Activated CD8-positive, alpha-beta memory T cell treated with anti-CD3 and anti-CD28 coated beads, Interleukin-2, amount 50 U/mL, for 24 hours (primary cell): Measurements from ENCODE around the gene CNTNAP2.

Source experiments
- DNase-seq: peaks from one replicate; pipeline ENCODE4 v3.0.0-alpha.2; 2020; ENCODE audit errors: extremely low read depth

CNTNAP2 gene

DNA sequence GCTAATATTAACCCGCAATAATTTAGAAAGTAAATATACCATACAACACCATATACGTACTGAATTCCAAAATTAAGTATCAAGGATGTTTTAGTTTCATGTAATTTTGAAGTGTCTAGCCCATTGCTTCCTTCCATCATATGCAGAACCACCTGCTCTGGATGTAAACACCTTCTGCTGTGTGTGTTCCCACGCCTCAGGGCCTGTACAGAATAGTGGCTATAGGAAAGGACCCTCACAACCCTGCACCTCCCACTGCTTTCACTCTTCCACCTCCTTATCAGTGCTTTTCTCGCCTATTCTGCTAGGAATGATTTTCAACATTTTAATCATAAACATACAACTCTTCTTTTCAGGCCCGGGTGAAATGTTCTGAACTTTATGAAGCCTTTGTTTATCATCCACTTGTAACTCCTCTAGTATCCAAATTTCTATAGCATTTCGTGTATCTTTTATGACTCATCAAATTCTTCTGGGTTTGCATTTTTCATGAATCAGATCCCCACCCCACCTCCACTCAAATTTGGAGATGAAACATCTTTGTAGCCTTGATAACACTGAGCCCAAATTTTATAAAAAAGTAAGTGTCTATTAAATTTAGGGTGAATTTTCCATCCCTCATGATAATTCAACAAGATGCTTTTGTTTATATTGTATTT is 1367.2 kb downstream of the CNTNAP2 start:
- no peak for DNase-seq

DNA sequence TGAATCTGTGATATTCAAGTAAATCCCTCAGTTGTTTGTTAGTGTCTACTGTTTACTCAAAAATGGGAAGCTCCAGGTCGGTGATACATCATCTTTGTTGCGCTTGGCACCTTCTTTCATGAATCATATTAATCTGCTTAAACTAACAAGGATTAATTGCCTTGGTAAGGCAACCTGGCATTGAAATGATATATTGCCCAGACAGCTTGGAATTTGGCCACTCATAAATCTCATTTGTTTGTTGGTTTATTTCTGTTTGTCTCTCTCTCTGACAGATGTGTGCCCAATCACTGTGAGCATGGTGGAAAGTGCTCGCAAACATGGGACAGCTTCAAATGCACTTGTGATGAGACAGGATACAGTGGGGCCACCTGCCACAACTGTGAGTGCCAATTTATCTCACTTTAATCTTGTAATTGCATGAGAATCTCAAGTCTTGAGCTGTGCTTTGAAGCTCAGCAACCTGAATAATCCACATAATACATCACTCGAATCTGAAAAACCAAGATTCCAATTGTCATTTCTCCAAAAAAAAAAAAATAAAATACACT is 1369.1 kb downstream of the CNTNAP2 start:
- DNase-seq, result no peak

DNA sequence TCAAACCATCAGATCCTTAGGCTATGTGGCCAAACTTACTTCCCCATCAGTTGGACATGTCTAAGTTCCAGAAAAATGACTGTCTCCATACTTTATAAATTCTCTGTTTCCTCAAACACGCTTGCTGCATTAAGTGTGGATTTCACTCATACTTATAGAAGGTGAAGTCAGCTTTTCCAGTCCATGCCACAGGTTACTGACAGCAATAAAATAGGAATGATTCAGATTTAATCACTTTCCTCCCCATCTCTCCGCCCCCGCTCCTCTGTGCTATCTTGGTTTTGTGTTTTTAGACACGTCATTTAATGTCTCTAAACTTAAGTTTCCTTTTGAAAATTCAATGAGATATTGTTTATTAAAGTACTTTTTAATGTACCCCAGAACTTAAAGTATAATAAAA is 1376.0 kb downstream of the CNTNAP2 start:
- no peak for DNase-seq

DNA sequence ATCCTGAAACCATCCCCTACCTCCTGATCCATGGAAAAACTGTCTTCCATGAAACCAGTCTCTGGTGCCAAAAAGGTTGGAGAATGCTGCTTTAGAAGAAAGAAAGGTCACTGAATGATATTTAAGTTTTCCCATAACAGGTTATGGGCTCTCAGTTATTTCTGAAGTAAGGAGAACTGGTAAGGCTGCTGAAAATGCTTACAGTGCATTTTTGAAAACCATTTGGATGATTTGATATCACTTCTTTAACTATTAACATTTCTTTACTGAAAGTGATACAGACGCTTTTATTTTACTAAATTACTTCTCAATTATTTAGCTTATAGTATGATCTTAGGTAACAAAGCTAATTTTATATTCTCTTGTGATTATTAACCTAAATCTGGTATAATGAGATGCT is 1379.6 kb downstream of the CNTNAP2 start:
- no peak for DNase-seq

DNA sequence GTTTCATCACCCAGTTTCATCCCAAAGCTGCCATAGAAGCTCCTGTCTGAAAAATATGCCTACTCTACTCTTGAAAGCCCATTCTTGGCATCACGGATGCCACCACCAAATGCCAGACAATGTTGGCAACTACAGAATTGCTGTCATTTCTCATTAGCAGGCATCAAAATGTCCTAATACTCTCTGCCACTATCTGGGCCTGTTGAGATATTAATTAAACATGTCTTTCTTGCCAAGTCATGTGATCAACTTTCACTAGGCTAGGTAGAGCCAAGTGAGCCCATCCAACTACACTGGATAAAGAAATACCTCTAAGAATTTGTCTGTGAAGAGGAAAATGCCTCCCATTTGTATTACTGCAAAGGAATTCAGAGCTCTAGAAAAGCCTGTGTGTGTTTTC is 1380.6 kb downstream of the CNTNAP2 start:
- no peak for DNase-seq

DNA sequence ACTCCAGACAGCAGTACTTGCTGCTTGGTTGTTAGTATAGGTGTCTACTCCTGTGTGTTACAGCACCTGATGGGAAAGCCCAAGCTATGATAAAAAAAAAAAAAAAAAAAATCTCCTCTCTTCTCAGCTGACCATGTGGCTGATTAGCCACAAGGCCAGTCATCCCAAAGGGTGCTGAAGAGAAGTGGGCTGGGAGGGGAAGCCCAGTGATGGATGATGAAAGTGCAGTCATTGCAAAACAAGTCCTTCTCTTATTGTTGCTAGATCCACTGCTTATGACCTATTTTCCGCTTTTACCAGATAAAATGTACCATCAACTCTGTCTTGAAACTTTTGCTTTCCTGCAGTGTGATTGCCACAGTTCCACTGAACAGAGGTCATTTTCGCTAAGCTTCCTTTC is 1381.5 kb downstream of the CNTNAP2 start:
- no peak for DNase-seq

DNA sequence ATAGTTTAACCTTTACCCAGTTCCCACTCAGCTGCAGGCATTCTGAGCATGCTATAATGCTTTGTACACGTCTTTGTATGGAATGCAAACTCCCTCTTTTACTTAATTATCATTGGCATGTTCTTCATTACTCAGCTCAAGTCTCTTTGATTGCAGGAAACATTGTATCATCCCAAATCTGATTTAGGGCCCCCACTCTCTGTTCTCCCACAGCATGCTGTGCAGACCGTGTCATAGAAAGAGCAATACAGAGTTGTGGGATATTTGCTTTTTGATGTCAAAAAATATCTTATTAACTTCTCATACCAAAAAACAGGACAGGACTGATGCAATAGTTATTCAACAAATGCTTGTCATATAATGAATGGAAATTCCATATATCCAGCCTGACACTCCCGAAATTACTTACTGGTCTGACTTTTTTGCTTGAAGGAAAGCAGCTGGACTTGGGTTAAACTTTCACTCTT is 1392.5 kb downstream of the CNTNAP2 start:
- no peak for DNase-seq

DNA sequence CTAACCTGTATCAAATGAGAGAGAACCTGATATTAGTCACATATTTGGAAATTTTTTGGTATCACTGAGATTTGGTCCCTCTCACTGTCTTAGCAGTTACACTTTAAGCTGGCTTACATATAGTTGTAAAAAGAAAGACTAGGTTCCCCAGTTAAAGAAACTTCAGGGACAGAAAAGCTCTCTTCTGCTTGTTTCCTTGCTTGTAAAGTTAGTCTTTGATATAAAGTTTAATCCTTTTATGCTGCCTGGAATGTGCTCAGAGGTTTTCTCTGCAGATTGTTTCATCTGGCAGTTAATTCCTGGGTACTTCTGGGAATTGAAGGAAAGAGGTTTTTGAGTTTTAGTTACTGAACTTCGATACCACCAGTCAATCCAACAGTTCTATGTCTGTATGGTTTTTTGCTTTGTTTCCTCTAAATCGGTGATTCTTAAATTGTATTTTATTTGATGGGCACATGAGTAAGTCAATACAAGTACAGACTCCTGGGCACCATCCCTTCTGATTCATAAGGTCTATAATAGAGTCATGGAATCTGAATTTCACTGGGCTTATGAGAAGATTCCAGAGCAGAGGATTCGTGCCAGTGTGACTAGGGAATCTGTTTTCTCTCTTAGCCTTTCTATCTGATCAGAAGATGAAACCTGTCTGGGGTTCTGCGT is 1393.1 kb downstream of the CNTNAP2 start:
- no peak for DNase-seq

DNA sequence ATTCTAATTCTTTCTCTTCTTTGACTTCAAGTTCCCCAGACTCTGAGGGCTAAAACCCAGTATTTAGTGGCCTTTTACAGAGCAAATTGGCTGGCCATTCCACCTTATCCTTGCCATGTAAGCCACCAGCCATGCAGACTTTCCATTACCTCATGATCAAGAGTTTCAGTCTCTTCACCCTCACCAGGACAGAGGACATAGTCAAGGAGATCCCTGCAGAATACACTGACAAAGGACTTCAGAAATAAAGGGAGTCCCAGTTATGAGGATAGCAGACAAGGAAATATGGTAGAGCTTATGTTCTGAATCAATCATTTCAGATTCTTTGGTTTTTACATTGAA is 1393.6 kb downstream of the CNTNAP2 start:
- no peak for DNase-seq

DNA sequence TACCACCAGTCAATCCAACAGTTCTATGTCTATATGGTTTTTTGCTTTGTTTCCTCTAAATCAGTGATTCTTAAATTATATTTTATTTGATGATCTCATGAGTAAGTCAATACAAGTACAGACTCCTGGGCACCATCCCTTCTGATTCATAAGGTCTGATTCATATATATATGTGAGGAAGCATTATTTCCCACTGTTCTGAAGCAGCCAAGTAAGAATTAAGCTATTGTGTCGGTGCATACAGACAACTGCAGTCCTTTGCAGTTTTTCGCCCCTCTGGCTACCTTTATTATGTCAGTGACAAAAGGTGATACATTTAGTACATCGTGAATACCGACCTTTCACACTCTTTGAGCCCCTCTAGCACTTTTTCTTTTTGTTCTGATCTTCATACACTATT is 1394.3 kb downstream of the CNTNAP2 start:
- DNase-seq, result no peak

DNA sequence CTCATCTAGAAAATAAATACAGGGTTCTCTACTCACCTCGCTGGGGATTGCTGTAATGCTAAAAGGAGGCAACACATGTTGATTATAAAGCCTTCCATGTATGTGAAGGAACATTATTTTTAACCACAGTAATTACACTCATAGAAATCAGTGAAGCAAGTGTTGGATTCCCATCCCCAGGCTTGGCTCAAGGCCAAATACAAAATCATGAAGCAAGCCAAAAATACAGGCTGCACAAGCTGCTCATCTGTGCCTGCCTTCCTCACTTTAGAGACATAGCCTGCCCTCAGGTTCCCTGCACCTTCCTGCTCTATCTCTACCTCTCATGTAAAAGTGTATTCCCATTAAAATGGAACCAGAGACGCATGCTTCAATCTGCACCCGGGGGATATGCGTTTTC is 1396.8 kb downstream of the CNTNAP2 start:
- DNase-seq, result no peak

DNA sequence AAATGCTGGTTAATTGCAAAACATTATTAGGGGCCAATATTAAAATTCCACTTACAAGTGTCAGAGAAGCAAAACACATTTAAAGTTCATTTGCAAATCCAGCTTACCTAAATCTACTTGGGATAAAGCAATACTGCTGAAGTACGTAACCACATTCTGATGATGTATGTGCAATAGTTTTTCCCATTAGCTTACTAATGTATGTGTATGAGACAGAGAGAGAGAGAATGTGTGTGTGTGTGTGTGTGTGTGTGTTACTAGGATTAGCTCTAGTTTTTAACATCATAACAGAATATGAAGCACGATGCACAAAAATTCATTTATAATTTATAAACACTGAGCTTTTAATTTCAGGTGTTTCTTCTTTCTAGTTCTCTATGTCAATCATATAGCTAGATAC is 1399.8 kb downstream of the CNTNAP2 start:
- DNase-seq, result no peak

DNA sequence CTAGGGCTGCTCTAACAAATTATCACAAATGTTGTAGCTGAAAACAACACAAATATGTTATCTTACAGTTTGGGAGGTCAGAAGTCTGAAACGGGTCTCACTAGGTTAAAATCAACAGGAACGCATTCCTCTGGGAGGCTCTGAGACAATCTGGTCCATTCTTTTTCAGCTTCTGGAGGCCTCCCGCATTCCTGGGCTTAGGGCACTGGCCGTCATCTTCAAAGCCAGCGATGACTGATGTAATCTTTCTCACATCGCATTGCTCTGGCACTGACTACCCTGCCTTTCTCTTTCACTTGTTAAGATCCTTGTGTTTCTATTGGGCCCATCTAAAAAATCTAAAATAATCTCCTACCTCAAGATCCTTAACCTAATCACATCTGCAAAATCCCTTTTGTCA is 1402.5 kb downstream of the CNTNAP2 start:
- DNase-seq, result no peak

DNA sequence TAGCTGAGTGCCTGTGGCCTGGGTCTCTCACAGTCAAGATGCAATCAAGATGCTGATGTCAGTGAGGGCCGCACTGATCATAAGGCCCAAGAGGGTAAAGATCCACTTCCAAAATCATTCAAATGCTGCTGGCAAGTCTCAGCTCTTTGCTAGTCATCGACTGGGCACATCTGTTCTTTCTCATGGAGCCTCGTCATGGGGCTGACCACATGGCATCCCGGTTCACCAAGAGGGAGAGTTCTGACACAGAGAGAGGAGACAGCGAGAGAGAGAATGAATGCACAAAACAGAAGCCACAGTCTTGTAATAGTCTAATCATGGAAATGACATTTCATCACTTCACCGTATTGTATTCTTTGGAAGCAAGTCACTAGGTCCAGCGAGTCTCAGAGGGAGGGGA is 1406.5 kb downstream of the CNTNAP2 start:
- DNase-seq, result no peak

DNA sequence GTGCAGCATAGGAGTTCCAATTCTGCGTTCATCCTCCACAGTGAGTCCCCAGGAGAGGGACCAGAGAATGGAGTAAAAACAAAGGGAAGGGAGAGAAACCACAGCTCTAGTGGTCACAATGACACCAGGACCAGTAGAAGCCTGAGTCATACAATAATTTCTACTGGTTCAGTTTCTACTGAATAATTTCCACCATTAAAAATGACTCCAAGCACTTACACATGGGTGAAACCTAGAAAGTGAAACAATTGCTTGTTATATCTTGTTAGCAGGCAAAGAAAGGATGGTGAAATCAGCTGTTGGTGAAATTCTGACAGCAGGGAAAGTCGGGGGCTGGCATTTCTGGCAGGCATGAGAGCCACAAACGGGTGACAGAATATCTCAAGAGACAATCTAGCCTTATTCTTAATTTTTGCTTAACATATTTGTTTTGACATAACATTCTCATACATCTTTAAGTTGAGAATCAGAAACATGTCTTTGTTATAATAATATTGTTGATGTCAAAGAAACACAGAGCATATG is 1408.2 kb downstream of the CNTNAP2 start:
- DNase-seq, result no peak

DNA sequence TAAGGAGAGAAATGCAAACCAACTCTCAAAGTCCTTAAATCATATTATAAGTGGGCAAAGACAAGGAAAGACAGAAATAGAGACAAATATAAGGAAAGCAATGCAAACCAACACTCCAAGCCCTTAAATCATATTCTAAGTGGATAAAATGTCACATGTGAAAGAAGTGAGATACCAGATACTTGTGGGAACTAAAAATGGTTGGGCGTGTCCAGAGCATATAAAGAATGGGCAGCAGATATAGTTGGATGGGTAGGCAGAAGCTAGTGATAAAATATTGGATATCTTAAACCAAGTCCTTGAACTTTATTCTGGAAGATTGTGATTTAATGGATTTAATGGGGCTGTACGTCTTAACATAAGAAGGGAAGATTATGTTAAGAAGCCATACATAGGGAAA is 1408.7 kb downstream of the CNTNAP2 start:
- no peak for DNase-seq

DNA sequence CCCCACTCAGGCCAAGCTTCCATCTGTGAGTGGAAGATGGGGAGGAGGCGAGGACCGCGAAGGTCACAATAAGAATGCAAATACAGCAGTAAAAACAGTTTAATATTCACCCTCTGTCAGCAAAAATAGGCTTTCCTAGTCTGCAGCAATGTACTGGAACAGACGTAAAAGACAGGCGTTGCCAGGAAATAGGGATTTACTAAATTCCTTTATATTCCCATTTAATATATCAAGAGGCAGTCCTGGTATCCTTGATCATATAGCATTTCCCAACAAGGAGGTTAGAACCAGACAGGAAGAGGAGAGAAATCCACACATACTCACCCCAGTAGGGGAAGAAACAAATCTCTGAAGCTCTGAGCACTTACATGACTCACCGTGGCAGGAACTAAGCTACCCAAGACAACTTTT is 1419.1 kb downstream of the CNTNAP2 start:
- no peak for DNase-seq

DNA sequence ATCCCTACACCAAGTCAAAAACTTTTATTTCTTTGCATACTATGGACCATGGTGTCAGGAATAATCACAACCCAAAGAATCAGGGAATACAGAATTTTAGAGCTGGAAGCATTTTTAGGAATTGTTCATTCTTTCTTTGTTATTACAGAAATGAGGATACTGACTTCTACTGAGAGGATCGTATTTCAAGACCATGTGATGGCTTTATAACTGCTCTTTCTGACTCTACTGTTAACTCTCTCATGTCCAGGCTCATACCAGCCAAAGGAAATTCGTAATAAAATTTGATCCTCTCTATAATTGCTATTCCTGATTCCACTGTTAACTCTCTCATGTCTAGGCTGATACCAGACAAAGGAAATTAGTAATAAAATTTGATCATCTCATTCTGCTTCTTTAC is 1423.1 kb downstream of the CNTNAP2 start:
- no peak for DNase-seq

DNA sequence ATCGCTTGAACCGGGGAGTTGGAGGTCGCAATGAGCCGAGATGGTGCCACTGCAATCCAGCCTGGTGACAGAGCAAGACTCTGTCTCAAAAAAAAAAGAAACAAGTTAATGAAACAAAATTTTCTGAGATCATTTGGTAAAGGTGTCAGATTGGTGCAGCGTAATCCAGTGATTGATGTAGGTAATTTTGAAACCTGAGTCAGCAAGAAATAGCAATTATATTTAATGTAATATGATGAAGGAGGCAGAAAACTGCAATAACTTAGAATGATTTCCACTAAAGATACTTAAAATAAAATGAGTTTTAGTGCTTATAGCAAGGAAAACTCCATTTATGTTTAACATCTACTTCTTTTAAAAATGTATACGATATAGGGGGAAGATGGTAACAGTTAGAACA is 1424.1 kb downstream of the CNTNAP2 start:
- DNase-seq, result no peak

DNA sequence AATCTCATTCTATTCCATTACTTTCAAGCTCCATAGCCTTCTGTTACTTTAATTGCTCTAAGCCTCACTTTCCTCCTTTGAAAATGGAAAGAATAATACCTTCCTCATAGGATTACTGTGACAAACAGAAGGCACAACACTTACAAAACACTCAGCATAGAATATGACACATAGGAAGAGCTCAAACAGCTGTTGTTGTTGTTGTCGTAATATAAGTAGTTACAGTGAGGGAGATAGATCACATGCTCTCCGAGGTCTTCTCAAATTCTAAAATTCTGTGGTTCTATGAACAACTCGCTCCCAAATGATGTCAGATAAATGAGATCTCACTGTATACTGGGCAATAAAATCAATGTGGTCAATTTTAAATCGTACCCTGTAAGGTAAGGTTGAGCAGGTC is 1424.7 kb downstream of the CNTNAP2 start:
- no peak for DNase-seq

DNA sequence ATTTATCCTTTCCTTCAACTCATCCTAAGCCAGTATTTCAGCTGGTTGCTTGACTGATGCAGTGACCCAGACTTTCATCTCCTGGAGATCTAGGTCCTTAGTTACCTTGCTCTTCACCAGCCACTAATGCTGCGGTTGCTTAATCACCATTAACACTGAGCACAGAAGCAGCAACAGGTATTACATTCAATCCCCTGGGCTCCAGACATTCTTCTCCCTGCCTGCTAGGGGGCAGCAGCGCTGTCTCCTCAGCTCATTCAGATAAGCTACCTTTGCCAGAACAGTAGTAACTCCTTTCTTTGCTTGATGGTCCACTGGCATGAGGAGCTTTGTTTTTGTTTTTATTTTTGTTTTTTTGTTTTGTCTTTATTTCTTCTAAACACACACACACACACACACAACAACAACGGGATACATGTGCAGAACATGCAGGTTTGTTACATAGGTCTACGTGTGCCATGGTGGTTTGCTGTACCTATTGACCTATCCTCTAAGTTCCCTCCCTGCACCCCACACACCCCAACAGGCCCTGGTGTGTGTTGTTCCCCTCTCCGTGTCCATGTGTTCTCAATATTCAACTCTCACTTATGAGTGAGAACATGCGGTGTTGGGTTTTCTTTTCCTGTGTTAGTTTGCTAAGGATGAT is 1430.8 kb downstream of the CNTNAP2 start:
- DNase-seq, result no peak

DNA sequence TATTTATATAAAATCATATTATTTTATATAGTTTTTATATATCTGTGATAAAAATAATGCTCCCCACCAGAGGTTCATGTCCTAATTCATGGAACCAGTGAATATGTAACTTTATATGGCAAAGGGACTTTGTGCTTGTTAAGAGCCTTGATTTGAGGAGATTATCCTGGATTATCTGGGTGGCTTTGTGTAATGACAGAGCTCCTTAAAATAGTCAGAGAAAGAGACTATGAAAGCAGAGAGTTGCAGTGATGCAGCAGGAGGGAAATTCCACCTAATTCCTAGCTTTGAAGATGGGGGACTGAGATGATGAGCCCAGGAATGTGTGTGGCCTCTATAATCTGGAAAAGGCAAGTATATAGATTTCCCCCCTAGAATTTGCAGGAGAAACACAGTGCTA is 1439.7 kb downstream of the CNTNAP2 start:
- DNase-seq, result no peak

DNA sequence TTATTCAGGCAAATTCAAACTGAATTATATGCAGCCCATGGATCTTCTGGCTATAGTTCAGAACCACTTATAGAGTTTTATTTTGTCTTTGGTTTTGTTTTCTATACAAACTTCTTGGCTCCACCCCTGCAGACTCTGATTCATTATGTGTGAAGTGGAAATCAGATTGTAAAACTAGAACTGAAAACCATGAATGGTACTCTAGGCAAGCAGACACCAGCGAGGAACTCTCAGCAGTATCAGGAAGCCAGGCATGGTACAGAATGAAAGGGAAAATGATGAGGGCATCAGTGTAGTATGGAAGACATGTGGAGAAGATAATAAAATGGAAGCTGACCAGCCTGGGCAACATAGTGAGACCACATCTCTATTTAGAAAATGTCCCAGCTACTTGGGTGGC is 1447.1 kb downstream of the CNTNAP2 start:
- no peak for DNase-seq
